ENCODE results near the gene TNNT1.
A peak's percentile ranks its signal among the peaks of the same experiment; 100 is the strongest.

DNA sequence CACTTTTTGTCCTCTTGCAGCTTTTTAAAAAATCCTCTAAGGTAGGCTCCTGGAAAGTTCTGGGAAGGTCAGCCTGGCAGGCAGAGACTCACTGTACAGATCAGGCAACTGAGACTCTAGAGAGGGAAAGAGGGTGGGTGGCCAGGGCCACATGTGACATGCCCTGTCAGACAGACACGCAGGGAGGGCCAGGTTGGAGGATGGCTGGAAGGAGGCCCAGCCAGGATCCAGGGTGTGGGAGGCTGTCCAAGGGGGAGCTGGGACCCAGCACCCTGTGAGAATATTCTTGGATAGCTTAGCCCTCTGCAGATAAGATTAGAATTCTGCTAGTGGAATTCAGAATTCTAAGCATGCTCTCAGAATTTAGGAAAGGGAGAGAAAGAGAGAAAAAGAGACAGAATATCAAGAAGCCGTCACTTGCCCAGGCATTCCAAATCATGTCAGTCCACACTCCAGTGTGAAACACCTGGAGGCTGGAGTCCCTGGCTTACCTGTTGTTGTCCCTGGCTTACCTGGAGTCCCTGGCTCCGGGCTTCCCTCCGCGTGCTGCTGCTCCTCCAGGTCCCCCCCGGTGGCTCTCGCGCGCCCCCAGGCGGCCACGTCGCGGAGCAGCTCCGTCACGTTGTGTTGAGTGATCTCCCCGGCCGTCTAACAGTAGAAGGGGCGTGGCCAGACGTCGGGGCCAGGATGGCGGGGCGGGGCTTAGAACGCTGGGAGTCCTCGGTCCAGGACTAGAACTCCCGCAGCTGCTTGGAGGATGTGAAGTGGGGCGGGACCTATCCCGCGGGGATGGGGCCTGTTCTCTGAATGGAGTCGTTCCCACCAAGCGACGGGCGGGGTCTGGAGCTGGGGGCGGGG, 11.4 kb upstream of the TNNT1 start:
- TF ChIP-seq, protein P1, sequence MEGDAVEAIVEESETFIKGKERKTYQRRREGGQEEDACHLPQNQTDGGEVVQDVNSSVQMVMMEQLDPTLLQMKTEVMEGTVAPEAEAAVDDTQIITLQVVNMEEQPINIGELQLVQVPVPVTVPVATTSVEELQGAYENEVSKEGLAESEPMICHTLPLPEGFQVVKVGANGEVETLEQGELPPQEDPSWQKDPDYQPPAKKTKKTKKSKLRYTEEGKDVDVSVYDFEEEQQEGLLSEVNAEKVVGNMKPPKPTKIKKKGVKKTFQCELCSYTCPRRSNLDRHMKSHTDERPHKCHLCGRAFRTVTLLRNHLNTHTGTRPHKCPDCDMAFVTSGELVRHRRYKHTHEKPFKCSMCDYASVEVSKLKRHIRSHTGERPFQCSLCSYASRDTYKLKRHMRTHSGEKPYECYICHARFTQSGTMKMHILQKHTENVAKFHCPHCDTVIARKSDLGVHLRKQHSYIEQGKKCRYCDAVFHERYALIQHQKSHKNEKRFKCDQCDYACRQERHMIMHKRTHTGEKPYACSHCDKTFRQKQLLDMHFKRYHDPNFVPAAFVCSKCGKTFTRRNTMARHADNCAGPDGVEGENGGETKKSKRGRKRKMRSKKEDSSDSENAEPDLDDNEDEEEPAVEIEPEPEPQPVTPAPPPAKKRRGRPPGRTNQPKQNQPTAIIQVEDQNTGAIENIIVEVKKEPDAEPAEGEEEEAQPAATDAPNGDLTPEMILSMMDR (conservative IDR thresholded peaks at IDR 0.05; ENCODE audit: low read length) = peak; percentile 93
- TF ChIP-seq EZH2phosphoT487 (IDR thresholded peaks at IDR 0.05; ENCODE audit: borderline replicate concordance) = no peak

Measured in Loucy (cell line).